KG1 (cell line): ENCODE results near the gene CR1.
"Not testable (repeated sequence)": the region's sequence is repeated elsewhere in the genome, so short reads cannot be mapped to it uniquely, and the experiment has no call there.

Source experiments
- DNase-seq: peaks from one replicate; lab custom pipeline; 2025; lab: John Stamatoyannopoulos, UW

CR1 gene

DNA sequence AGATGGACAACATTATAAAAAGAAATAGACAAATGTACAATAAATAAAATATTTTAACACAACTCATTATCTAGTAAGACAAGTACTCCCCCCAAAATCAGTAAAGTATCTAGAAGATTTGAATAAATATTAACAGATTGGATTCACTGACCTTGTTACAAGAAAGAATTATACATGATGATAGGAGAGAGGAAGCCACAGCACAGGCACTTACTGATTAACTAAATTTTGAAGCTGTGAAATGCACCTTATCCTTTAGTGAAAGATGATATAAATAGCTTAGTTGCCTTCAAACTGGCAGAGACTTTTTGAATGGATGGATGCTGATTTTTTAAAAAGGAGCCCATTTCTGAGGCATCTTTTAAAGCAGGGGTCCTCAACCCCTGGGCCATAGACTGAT, 8.5 kb downstream of the CR1 start:
- no peak for DNase-seq

DNA sequence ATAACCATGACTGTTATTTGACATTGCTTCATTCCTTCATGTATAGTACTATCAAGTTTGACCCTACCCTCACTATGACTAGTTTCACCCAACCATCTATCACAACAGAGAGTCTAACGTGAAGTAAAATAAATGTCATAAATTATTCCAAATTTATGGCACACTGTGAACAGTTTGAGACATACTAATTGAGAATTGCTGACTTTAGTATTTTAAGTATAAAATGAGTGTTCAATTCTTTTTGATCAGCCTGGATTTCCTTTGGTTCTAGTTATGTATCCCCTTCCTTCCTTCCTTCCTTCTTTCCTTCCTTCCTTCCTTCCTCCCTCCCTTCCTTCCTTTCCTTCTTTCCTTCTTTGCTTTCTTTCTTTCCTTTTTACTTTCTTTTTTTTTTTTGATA, 14.5 kb downstream of the CR1 start:
- DNase-seq = no peak

DNA sequence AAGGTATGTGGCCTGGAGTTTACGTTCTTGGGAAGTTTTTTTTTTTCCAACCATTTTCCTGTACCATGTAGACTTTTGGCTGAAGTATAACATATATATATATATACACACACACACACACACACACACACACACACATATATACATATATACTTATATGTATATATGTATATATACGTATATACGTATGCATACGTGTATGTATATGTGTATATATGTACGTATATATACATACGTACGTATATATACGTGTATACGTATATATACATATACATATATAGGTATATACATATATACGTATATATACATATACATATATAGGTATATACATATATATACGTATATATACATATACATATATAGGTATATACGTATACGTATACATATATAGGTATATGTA, 18.9 kb downstream of the CR1 start:
- no peak for DNase-seq

DNA sequence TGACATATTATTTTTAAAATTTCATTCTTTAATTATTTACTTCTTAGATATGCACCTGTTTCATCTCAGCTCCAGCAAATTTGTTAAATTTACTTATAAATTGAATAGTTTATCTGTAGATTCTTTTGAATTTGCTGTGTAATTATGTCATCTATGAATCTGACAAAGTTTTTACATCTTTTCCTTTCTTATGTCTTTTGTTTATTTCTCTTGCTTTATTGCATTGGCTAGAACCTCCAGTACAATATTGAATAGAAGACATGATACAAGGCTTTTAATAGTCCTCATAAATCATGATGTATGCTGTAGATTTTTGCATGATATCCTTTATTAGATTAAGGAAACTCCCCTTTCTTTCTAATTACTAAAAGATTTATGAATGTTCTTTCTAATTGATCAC, 20.8 kb downstream of the CR1 start:
- no peak for DNase-seq

DNA sequence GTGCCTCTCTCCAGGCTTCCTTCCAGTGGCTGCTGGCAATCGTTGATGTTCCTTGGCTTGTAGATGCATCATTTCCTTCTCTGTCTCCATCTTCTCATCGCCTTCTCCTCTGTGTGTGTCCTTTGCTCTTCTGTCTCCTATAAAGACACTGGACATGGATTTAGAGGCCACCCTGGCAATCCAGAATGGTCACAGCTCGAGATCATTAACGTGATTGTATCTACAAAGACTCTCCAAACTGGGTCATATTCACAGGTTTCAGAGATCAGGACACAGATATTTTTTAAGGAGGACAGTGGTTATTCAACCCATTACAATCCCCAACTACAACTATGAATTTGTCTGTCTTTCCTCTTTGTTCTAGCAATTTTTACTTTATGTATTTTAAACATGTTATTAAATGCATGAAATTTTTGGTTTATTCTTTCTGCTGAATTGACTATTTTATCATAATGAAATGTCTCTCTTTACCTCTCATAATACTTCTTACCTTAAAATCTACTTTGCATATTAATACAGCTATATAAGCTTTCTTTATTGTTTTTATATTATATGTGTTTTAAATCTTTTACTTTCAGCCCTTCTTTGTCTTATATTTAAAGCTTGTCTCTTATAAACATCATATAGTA, 22.8 kb downstream of the CR1 start:
- no peak for DNase-seq

DNA sequence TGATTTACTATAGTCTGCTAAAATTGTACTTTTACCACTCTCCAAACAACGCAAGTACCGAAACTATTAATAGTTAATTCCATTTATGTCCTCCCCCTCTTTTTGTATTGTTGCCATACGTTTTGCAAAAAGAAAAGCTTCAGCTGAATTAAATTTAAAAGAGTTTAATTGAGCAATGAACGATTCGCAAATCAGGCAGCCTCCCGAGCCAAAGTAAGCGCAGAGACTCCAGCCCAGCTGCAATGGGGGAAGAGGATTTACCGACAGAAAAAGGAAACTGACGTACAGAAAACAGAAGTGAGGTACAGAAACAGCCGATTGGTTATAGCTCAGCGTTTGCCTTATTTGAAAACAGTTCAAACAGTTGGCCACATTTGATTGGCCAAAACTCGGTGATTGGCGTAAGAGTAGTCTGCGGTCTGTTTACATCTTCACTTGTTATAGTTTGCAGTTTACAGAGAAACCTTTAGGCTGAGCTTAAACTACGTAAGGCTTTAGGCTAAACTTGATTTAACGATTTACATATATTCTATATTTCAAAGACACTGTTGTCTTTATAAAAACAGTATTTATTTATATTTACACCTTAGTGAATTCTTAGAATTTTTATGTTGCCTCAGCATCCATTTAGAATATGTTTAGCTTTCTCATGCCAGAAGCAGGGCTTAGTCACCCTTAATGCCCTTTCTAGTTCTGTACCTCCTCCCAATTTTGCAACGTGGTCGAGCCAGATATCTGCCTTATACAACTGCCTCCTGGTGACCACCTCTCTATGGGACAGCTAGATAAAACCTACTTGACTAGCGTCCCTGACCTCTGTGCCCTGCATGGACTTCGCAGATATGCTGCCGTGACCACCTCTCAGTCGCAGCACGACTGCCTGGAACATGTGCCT, 23.8 kb downstream of the CR1 start:
- DNase-seq = no peak

DNA sequence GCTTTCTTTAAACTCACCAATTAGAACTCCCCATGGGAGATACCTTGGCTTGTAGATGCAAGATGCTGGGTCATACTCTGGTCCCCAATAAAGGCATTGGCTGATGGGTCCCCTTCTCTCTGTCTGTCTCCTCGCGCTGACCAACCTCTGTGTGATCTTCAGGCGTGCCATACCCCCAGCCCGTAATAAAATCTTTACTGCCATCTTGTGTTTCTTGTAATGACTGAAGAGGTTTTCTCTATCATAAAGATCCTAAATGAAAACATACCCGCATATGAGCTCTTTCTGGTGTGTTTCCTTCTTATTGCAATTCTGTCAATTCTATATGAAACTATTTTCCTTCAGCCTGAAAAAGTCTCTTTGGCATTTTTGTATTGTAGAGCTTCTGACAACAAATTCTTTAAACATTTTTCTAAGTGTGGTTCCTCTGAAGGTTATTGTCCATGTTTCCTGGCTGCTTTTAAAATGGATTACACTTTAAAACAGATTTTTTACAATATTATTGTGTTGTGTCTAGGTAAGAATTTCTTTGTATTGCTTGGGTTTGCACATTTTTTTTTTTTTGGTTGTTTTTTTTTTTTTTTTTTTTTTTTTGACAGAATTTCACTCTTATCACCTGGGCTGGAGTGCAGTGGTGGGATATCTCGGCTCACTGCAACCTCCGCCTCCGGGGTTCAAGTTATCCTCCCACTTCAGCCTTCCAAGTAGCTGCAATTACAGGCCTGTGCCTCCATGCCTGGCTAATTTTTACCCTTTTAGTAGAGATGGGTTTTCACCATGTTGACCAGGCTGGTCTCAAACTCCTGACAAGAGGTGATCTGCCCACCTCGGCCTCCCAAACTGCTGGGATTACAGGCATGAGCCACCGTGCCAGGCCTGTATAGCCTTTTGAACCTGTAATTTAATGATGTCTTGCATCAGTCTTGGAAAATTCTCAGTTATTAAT, 24.7 kb downstream of the CR1 start:
- not testable (repeated sequence) for DNase-seq

DNA sequence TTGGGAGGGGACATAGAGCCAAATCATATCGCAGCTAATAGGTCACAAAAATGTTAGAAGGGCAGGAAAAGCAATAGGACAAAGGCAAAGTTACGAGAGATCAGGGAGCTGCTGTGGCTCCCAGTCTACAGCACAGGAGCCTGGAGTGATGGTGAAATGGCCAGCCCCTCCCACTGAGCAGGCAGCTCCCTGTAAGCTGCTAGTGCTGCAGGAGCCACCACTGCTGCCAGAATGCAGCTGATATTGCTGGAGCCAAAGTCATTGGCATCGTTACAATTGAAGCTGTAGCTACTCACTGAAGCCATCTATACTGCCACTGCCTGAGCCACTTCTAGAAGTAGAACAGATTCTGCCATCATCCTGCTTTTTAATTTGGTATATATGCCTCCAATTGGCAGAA, 29.3 kb downstream of the CR1 start:
- DNase-seq = not testable (repeated sequence)

DNA sequence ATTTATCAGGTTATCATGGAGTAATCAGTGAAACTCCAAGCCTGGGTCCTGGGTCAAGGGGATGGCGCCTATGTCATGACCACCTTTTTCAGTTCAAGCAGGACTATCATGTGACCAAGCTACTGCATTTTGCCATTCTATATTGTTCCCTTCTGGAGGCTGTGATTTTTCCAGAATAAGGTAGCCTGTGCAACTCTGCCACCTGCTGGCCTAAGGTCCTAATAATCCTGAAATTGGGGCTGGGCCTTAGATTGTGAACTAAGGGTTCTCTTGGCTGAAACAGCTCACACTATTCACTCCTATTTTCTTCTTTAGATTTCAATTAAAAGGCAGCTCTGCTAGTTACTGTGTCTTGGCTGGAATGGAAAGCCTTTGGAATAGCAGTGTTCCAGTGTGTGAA, 32.4 kb downstream of the CR1 start:
- not testable (repeated sequence) for DNase-seq

DNA sequence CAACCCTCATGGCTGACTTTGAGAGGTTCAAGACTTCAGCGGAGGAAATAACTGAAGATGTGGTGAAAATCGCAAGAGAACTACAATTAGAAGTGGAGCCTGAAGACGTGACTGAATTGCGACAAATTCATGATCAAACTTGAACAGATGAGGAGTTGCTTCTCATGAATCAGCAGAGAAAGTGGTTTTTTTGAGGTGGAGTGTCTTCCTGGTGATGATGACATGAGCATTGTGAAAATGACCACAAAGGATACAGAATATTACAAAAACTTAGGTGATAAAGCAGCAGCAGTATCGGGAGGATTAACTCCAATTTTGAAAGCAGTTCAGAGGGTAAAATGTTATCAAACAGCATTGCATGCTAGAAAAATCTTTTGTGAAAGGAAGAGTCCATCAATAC, 40.3 kb downstream of the CR1 start:
- not testable (repeated sequence) for DNase-seq

DNA sequence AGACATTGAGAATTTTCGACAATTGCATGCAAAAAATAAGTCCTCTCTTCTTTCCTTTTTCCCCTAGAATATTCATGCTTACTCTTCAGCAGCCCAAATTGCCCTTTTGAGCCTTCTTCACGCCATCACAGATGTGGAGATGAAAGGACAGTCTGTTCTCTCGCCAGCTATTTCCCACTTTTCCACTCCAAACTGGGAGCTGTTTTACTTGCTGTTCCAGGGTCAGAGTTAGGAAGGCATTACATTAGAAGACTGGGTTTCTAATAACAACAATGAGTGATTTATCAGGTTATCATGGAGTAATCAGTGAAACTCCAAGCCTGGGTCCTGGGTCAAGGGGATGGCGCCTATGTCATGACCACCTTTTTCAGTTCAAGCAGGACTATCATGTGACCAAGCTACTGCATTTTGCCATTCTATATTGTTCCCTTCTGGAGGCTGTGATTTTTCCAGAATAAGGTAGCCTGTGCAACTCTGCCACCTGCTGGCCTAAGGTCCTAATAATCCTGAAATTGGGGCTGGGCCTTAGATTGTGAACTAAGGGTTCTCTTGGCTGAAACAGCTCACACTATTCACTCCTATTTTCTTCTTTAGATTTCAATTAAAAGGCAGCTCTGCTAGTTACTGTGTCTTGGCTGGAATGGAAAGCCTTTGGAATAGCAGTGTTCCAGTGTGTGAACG, 50.9 kb downstream of the CR1 start:
- DNase-seq = not testable (repeated sequence)

DNA sequence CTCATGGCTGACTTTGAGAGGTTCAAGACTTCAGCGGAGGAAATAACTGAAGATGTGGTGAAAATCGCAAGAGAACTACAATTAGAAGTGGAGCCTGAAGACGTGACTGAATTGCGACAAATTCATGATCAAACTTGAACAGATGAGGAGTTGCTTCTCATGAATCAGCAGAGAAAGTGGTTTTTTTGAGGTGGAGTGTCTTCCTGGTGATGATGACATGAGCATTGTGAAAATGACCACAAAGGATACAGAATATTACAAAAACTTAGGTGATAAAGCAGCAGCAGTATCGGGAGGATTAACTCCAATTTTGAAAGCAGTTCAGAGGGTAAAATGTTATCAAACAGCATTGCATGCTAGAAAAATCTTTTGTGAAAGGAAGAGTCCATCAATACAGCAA, 58.9 kb downstream of the CR1 start:
- DNase-seq = not testable (repeated sequence)

DNA sequence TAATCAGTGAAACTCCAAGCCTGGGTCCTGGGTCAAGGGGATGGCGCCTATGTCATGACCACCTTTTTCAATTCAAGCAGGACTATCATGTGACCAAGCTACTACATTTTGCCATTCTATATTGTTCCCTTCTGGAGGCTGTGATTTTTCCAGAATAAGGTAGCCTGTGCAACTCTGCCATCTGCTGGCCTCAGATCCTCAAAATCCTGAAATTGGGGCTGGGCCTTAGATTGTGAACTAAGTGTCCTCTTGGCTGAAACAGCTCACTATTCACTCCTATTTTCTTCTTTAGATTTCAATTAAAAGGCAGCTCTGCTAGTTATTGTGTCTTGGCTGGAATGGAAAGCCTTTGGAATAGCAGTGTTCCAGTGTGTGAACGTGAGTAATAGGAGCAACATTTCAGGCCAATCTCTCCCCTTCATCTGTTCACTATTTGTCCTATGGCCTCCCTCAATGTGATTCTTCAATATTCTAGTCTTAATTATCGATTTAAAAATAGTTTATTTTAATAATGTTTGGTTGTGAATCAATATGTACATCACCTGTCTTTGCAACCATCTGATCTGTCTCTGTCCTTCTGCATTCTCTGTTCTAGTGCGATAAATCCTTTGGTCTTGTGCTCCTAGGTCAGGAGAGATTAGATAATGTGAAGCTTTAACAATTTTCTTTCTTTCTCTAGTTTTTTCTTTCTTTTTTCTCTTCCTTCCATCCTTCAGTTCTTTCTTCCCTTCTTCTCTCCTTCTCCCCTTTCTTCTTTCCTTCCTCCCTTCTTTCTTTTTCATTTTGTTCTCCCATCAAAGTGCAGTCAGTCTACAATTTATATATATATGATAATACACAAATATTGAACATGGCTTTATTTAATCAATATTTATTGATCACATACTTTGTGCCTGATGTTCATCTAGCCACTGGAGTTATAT, 69.8 kb downstream of the CR1 start:
- DNase-seq = no peak

DNA sequence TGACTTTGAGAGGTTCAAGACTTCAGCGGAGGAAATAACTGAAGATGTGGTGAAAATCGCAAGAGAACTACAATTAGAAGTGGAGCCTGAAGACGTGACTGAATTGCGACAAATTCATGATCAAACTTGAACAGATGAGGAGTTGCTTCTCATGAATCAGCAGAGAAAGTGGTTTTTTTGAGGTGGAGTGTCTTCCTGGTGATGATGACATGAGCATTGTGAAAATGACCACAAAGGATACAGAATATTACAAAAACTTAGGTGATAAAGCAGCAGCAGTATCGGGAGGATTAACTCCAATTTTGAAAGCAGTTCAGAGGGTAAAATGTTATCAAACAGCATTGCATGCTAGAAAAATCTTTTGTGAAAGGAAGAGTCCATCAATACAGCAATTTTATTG, 76.0 kb downstream of the CR1 start:
- DNase-seq = not testable (repeated sequence)

DNA sequence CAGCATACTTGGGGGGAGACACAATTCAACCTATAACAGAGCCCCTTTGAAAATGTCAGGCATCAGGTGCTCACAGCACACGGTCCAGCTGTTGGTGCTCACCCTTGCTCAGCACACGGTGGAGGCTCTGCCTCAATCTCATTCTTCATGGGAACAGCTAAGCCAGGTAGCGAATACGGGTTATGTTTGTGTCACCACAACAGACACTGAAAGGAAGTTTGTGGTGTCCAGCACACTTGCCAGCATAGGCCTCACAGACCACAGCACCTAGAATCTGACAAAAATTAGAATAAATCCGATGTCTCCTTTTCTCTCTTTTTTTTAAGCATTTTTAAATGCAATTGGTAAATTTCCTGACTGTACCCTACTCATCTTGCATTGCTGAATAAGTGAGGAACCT, 77.1 kb downstream of the CR1 start:
- DNase-seq = not testable (repeated sequence)

DNA sequence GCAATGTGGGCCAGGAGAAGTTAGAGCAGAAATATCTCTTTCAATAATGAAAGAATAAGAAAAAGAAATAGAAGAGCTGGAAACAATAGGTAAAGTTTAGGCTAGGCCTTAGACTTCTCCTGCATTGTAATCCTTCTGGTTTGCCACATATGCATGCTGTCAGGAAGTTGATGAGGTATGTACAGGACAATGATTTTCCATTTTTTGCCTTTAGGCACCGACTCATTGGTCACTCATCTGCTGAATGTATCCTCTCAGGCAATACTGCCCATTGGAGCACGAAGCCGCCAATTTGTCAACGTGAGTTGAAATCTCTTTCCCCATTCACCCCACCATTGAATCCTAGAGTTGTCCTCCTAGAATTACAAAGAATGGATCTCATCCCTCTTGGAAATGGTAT, 79.4 kb downstream of the CR1 start:
- DNase-seq = not testable (repeated sequence)

DNA sequence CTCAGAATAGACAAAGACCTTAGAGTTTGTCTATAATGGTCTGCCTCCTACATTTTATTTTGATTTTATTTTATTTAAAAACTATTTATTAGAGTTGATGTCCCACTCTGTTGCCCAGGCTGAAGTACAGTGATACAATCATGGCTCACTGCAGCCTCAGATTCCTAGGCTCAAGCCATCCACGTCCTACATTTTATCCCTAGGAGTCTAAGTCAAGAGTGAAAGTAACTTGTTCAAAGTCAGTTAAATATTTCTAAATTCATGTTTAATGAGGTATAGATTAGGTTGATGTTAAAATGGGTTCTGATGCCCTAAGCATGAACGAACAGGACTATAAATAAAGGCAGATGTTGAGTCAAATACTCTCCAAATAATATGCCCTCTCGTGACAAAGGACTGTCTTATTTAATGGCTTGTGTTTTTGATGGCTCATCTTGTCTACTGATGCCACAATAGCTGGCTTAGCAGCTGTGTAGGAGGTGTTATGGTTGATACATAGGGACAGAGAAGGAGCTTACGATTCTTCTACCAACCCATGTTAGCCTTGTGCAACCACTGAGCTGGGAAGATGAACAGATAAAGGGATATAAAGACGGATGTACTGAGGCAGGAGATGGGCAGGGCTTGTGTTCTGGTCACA, 83.0 kb downstream of the CR1 start:
- no peak for DNase-seq

DNA sequence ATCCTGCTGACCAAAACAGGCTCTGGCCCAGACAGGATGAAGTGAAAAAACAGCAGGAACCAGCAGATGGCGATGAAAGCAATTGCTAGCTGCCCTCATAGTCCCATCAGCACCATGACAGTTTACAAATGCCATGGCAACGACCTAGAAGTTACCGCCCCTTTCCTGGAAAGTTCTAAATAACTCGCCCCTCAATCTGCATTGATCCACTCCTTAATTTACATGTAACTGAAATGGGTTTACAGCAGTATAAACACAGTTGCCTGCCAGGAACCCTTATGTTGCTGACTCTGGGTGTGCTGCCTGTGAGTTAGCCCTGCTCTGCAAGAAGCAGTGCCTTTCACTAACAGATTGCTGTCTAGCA, 83.5 kb downstream of the CR1 start:
- DNase-seq = no peak

DNA sequence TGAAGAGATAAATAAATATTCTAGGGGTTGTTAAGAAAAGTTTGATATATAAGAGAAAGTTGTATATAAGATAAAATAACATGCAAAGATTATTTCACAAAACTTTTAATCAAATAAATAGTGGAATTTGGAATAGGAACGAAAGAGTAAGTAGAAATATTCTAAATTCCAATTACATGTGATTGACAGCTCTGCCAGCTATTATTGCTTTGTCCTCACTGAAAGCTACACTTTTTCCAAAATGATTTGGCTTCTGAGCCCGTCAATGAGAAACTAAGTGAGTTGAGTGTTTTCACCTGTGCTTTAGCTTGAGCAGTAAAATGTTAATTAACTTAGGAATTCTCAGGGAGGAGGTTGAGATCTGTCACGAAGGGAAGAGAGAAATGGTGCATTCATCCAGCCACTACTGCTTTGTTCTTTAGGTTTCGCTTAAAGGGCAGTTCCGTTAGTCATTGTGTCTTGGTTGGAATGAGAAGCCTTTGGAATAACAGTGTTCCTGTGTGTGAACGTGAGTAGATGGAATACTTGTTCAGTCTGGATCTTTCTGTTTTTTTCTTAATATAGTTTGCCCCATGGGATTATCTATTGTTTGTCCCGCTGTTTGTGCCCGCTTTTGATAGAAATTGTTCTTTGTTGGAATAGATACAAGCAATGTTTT, 85.7 kb downstream of the CR1 start:
- DNase-seq = no peak

DNA sequence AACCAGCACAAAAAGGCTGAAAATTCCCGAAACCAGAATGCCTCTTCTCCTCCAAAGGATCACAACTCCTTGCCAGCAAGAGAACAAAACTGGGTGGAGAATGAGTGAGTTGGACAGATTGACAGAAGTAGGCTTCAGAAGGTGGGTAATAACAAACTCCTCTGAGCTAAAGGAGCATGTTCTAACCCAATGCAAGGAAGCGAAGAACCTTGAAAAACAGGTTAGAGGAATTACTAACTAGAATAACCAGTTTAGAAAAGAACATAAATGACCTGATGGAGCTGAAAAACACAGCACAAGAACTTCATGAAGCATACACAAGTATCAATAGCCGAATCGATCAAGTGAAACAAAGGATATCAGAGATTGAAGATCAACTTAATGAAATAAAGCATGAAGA, 93.5 kb downstream of the CR1 start:
- not testable (repeated sequence) for DNase-seq
